ENCODE measurements around the gene DMRTA2. TPM values are rescaled to one million over a fixed set of nuclear protein-coding genes. Genes with fewer than 3 reads are reported as not detected.
A peak's percentile ranks its signal among the peaks of the same experiment; 100 is the strongest.

The DMRTA2 gene
- total and polyA plus RNA-seq, 4 donors: 0.08 to 0.83 TPM; not detected in 2

DNA sequence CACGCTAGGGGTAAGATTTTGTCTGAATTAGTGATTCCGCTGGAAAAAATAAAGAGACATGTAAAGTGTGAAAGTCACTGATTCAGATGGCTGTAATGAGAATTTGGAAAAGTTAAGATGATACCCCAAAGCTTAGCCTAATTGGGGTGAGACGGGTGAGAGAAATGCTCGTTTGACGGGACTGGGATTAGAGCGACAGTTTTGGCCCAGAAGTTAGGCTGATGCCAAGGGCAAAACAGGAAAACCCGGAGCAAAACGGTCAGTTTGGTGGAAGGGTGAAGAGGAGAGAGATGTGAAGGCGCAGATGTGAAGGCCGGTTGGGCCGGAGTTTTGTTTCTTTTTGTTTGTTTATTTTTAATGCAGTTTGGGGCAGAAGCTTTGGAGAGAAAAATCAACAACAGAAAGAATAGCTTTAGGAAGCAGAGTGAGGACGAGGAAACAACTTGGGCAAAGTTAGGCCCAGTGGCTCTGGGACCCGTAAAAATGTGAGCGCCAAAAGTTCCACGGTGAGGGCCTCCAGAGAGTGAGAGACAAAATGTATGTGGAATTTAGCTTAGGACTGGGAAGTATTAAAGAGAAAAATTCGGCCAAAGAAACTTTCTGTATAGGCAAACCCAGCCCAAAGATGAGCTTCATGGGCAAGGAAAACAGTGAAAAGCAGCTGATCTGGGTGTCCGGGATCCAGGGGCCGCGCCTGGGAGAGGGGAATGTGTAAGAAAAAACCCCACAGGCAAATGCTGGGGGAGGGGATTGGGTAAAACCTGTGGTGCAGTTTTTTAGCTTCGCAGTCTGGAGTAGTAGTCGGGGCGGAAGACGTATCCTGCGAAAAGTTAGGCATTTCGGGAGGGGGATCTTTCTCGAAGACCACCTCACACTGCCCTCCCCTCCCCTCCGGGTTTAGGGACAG, 1.2 kb downstream of the DMRTA2 start:
- DNase-seq: no peak
- H3K27me3 ChIP-seq (ENCODE audit: control insufficient read depth in 3 of 3, insufficient read depth in 3 of 3, low read length in 2 of 3): peaks cover 21 to 90% (median 86%) of the 10 kb centered on the region in 3 donors
- H3K4me1 ChIP-seq (ENCODE audit: control insufficient read depth in 5 of 5, insufficient read depth in 5 of 5, low read length in 5 of 5): peaks cover 0 to 34% (median 8%) of the 10 kb centered on the region in 5 donors

DNA sequence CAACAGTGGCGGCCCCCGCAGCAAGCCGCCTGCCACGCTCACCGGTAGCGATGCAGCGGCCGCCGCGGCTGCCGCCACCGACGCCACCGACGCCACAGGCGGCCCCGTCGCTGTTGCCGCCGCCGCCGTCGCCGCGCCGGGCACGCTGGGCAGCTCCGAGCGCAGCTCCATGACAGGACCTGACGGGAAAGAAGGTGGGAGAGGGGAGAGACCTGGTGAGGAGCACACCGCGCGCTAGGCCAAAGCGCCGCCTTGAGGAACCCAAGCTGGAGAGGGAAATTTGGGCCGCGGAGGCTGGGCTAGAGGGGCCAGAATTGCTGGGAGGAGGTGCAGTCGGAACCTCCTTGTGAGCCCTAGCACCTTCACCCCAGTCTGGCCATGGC, 1.9 kb downstream of the DMRTA2 start:
- H3K9ac ChIP-seq (ENCODE audit: insufficient read depth in 1 of 2, low read length in 2 of 2): no peak overlapping the region
- DNase-seq (no peak), ATAC-seq (ENCODE audit: insufficient read depth, low FRiP score) (no peak)
- H3K4me1 ChIP-seq (ENCODE audit: control insufficient read depth in 5 of 5, insufficient read depth in 5 of 5, low read length in 5 of 5): peaks cover 0 to 35% (median 8%) of the 10 kb centered on the region in 5 donors
- H3K9me3 ChIP-seq (ENCODE audit: control insufficient read depth in 4 of 4, insufficient read depth in 3 of 4, low read length in 3 of 4): peaks cover 0 to 8% (median 0%) of the 10 kb centered on the region in 4 donors
- H3K27me3 ChIP-seq (ENCODE audit: control insufficient read depth in 3 of 3, insufficient read depth in 3 of 3, low read length in 2 of 3): peaks cover 18 to 90% (median 90%) of the 10 kb centered on the region in 3 donors
- no peaks in the 10 kb centered on the region for H3K36me3 ChIP-seq (ENCODE audit: control insufficient read depth in 4 of 4, insufficient read depth in 4 of 4, low read length in 4 of 4)
- no peak overlapping the region for H3K27ac ChIP-seq (ENCODE audit: low read depth in 1 of 2, low read length in 1 of 2)
- no peak overlapping the region for H3K4me3 ChIP-seq
- 2 to 7% methylated on average over 32 to 38 of the region's 38 CpGs for WGBS, 2 donors
- TF ChIP-seq, protein P1, sequence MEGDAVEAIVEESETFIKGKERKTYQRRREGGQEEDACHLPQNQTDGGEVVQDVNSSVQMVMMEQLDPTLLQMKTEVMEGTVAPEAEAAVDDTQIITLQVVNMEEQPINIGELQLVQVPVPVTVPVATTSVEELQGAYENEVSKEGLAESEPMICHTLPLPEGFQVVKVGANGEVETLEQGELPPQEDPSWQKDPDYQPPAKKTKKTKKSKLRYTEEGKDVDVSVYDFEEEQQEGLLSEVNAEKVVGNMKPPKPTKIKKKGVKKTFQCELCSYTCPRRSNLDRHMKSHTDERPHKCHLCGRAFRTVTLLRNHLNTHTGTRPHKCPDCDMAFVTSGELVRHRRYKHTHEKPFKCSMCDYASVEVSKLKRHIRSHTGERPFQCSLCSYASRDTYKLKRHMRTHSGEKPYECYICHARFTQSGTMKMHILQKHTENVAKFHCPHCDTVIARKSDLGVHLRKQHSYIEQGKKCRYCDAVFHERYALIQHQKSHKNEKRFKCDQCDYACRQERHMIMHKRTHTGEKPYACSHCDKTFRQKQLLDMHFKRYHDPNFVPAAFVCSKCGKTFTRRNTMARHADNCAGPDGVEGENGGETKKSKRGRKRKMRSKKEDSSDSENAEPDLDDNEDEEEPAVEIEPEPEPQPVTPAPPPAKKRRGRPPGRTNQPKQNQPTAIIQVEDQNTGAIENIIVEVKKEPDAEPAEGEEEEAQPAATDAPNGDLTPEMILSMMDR (IDR thresholded peaks at IDR 0.05; ENCODE audit: control extremely low read depth, extremely low read depth): no peak

More for the DNA sequence above, 1.2 kb downstream of the DMRTA2 start:
- no peak overlapping the region for H3K27ac ChIP-seq (ENCODE audit: low read depth in 1 of 2, low read length in 1 of 2)
- WGBS, 2 donors: 17 to 23% methylated on average over 27 of the region's 27 CpGs
- no peak overlapping the region for H3K9ac ChIP-seq (ENCODE audit: insufficient read depth in 1 of 2, low read length in 2 of 2)
- ATAC-seq (ENCODE audit: insufficient read depth, low FRiP score): no peak
- H3K4me3 ChIP-seq: no peak overlapping the region
- no peaks in the 10 kb centered on the region for H3K36me3 ChIP-seq (ENCODE audit: control insufficient read depth in 4 of 4, insufficient read depth in 4 of 4, low read length in 4 of 4)
- TF ChIP-seq, protein P1 (IDR thresholded peaks at IDR 0.05; ENCODE audit: control extremely low read depth, extremely low read depth): no peak
- peaks cover 0 to 8% (median 0%) of the 10 kb centered on the region in 4 donors for H3K9me3 ChIP-seq (ENCODE audit: control insufficient read depth in 4 of 4, insufficient read depth in 3 of 4, low read length in 3 of 4)

DNA sequence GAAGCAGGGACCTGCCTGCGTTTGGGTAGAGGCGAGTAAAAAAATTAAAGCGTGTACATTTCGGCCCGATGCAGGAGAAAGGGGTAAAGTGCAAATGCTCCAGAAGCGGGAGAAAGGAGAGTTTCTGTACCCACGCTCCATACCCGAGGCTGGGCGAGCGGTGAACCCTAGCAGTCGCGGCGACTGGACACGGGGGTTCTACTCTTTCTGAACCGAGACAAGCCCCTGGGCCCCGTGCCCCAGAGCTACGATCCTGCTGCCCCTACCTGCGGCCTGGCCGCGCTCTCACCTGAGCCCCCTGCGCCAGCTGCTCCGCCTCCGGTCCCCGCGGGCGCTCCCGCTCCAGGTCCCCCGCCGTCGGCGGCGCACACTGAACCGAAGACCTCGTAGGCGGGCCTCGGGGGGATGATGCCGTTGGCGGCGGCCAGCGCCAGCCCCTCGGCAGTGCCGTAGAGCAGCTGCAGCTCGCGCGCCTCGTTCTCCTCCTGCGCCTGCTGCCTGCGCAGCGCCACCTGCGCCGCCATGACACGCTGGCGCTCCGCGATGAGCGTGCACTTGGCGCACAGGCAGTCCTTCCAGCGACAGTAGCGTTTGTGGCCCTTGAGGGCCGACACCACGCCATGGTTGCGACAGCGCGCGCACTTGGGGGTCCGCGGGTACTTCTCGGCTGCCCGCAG, 2.4 kb downstream of the DMRTA2 start:
- Histone ChIP-seq H3K4me3 (no peak overlapping the region), H3K27ac (ENCODE audit: low read depth in 1 of 2, low read length in 1 of 2) (no peak overlapping the region), H3K36me3 (ENCODE audit: control insufficient read depth in 4 of 4, insufficient read depth in 4 of 4, low read length in 4 of 4) (no peaks in the 10 kb centered on the region), H3K27me3 (ENCODE audit: control insufficient read depth in 3 of 3, insufficient read depth in 3 of 3, low read length in 2 of 3) (peaks cover 18 to 90% (median 90%) of the 10 kb centered on the region in 3 donors), H3K9me3 (ENCODE audit: control insufficient read depth in 4 of 4, insufficient read depth in 3 of 4, low read length in 3 of 4) (peaks cover 0 to 8% (median 0%) of the 10 kb centered on the region in 4 donors), H3K9ac (ENCODE audit: insufficient read depth in 1 of 2, low read length in 2 of 2) (no peak overlapping the region), H3K4me1 (ENCODE audit: control insufficient read depth in 5 of 5, insufficient read depth in 5 of 5, low read length in 5 of 5) (peaks cover 0 to 35% (median 8%) of the 10 kb centered on the region in 5 donors)
- no peak for ATAC-seq (ENCODE audit: insufficient read depth, low FRiP score)
- DNase-seq: peak in 2 of 3 donors; percentile 34 to 35
- TF ChIP-seq, protein P1 (IDR thresholded peaks at IDR 0.05; ENCODE audit: control extremely low read depth, extremely low read depth): no peak
- WGBS, 2 donors: 3 to 4% methylated on average over 69 of the region's 69 CpGs

Measured in lung (tissue), 12 donors.